B cell (primary cell): ENCODE data around the gene CTNND1. TPM values are rescaled to one million over a fixed set of nuclear protein-coding genes. Genes with fewer than 3 reads are reported as not detected.

Source experiments
- ATAC-seq: fragments of 200-7000 bp; cut with Tn5 transposase; one replicate; pipeline ENCODE4 v1.10.0; 2021; ENCODE audit warnings: low read depth, mild to moderate bottlenecking, moderate number of reproducible peaks, moderate library complexity
- CTCF ChIA-PET: fragments of 350-600 bp; sonication (Branson Sonifier 250); formaldehyde crosslinking; loops from one replicate; lab custom pipeline; 2021; ENCODE audit warnings: antibody characterized with exemption, inconsistent platforms; lab: Charles Lee
- POLR2A ChIA-PET: fragments of 350-600 bp; sonication (Branson Sonifier 250); formaldehyde crosslinking; loops from one replicate; lab custom pipeline; 2021; ENCODE audit warnings: antibody characterized with exemption; lab: Charles Lee
- DNase-seq: peaks from one replicate; pipeline ENCODE4 v3.0.0; 2013
- H2AFZ ChIP-seq: 2 replicates; pipeline ENCODE4 v1.6.1; 2012; ENCODE audit warnings: mild to moderate bottlenecking, low read depth, low read length; ENCODE audit not compliant: insufficient read depth, poor library complexity, severe bottlenecking
- H3K27ac ChIP-seq, 2 donors: 1 replicate in 1 of 2; 2 replicates in 1 of 2; pipeline ENCODE4 v1.5.1; 2012 to 2013; ENCODE audit warnings: low read length in 2 of 2, mild to moderate bottlenecking in 2 of 2, moderate library complexity in 1 of 2
- H3K27me3 ChIP-seq, 4 experiments: fragments of 200-600 bp in 1 of 4; sonication (generic) in 1 of 4; replicated peaks in 1 of 4; 1 replicate in 2 of 4; 2 replicates in 2 of 4; pipeline versions ENCODE4 v1.6.1 to v1.7.0; 2013 to 2016; ENCODE audit warnings: low read length in 3 of 4, mild to moderate bottlenecking in 2 of 4, mixed read lengths in 1 of 4, moderate library complexity in 1 of 4; ENCODE audit not compliant: insufficient read depth in 4 of 4, control insufficient read depth in 3 of 4; ENCODE audit errors: control extremely low read depth in 1 of 4
- H3K36me3 ChIP-seq, 2 experiments: replicated peaks in 1 of 2; 1 replicate in 1 of 2; 2 replicates in 1 of 2; pipeline versions ENCODE4 v1.6.1 to v1.7.1; 2013; ENCODE audit warnings: low read length in 1 of 2; ENCODE audit not compliant: insufficient read depth in 2 of 2, control insufficient read depth in 1 of 2; ENCODE audit errors: control extremely low read depth in 1 of 2, extremely low read depth in 1 of 2
- H3K4me1 ChIP-seq, 2 donors: fragments of 200-600 bp in 1 of 2; sonication (generic) in 1 of 2; 1 replicate in 1 of 2; 2 replicates in 1 of 2; pipeline versions ENCODE4 v1.5.1 to v1.6.1; 2013 to 2017; ENCODE audit warnings: low read length in 2 of 2; ENCODE audit not compliant: control insufficient read depth in 2 of 2, insufficient read depth in 2 of 2
- H3K4me2 ChIP-seq: replicated peaks from 2 replicates; pipeline ENCODE3; 2012; ENCODE audit warnings: mild to moderate bottlenecking, low read depth, low read length; ENCODE audit not compliant: poor library complexity, severe bottlenecking
- H3K4me3 ChIP-seq, 5 experiments: fragments of 200-600 bp in 1 of 5; sonication (generic) in 1 of 5; 1 replicate in 3 of 5; 2 replicates in 2 of 5; pipeline versions ENCODE4 v1.5.1 to v1.7.0; 2011 to 2016; ENCODE audit warnings: low read length in 4 of 5, mild to moderate bottlenecking in 4 of 5, low read depth in 2 of 5, control low read depth in 1 of 5, moderate library complexity in 1 of 5; ENCODE audit not compliant: insufficient read depth in 1 of 5; ENCODE audit errors: control extremely low read depth in 1 of 5, extremely low read depth in 1 of 5
- H3K79me2 ChIP-seq: fragments of 200-600 bp; sonication (generic); one replicate; pipeline ENCODE4 v1.6.0; 2016; ENCODE audit warnings: low read length; ENCODE audit not compliant: control insufficient read depth, insufficient read depth
- H3K9ac ChIP-seq: fragments of 200-600 bp; sonication (generic); 2 replicates; pipeline ENCODE4 v1.6.1; 2017; ENCODE audit warnings: mild to moderate bottlenecking, low read length, moderate library complexity
- H3K9me3 ChIP-seq, 3 donors: one replicate each; pipeline versions ENCODE4 v1.6.1 to v1.7.1; 2013; ENCODE audit warnings: low read length in 2 of 3; ENCODE audit not compliant: control insufficient read depth in 2 of 3, insufficient read depth in 1 of 3; ENCODE audit errors: control extremely low read depth in 1 of 3
- H4K20me1 ChIP-seq: 2 replicates; pipeline ENCODE4 v1.6.0; 2012; ENCODE audit warnings: mild to moderate bottlenecking, low read length; ENCODE audit not compliant: insufficient read depth, control insufficient read depth, poor library complexity, severe bottlenecking
- H3K27ac Mint-ChIP-seq: one replicate; pipeline ENCODE4 v1.8.0; 2021; ENCODE audit warnings: mixed read lengths
- H3K27me3 Mint-ChIP-seq: one replicate; pipeline ENCODE4 v1.8.0; 2021; ENCODE audit warnings: mixed read lengths
- H3K4me1 Mint-ChIP-seq: one replicate; pipeline ENCODE4 v1.8.0; 2021; ENCODE audit warnings: mixed read lengths
- H3K4me3 Mint-ChIP-seq: one replicate; pipeline ENCODE4 v1.8.0; 2021; ENCODE audit warnings: mixed read lengths
- H3K9me3 Mint-ChIP-seq: one replicate; pipeline ENCODE4 v1.8.0; 2022; ENCODE audit warnings: mixed read lengths; ENCODE audit not compliant: insufficient read depth
- CTCF ChIP-seq: fragments of 200-600 bp; IDR thresholded peaks from one replicate; pipeline ENCODE4 v1.8.0; 2022; ENCODE audit warnings: antibody characterized with exemption, mild to moderate bottlenecking
- EZH2 ChIP-seq: IDR thresholded peaks from 2 replicates; pipeline ENCODE4 v1.6.1; 2012; ENCODE audit warnings: borderline replicate concordance, low read depth, mild to moderate bottlenecking, moderate library complexity, low read length; ENCODE audit not compliant: insufficient read depth, poor library complexity, severe bottlenecking
- WGBS: methylation state at CpG from one replicate; pipeline ENCODE4 v1.1.5; 2013; ENCODE audit warnings: missing lambda C conversion rate; ENCODE audit not compliant: insufficient coverage; 5-methylcytosine and 5-hydroxymethylcytosine counted together
- intact Hi-C: fragments of 100-400 bp; cut with micrococcal nuclease; formaldehyde crosslinking; loops from one replicate; pipeline ENCODE4 v1.10.0; 2022
- polyA plus RNA-seq: library from polyadenylated mRNA; depleted of rRNA; stranded (reverse); fragments of >200 nt; gene quantifications from 2 replicates; pipeline ENCODE4 v1.2.3, GENCODE V29; 2012
- total RNA-seq, 2 donors: library from RNA; stranded (reverse); fragments of 120-200 nt in 1 of 2; gene quantifications; 1 replicate in 1 of 2; 2 replicates in 1 of 2; pipeline versions ENCODE4 v1.2.3 to v1.2.4, GENCODE V29; 2013 to 2022

CTNND1 gene
- total and polyA plus RNA-seq, 2 donors (not counting 1 experiment from before 2014, with no cell fraction given) = 12.1 to 54.4 TPM

DNA sequence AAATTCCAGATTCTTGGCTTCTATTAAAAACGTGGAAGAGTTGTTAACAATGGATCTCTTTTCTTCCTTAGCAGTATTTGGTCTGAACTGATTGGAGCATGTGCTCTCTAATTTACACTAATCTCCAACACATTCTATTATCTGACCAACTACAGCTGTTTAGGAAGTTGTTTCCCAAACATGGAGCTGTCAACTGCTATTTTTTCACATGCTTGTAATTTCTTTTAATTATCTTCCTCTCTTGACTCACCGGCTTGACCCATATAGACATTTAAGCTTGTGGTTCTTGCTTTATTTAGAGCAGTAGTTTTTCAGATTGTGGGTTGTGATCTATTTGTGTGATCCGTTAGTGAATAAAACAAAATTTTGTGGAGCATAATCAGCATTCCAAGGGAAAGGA is 40.8 kb downstream of the CTNND1 start:
- no peak for DNase-seq
- Histone ChIP-seq H3K79me2 (peaks cover 18% of the 10 kb centered on the region), H3K9me3 (no peaks in the 10 kb centered on the region), H3K36me3 (peaks cover 2 to 39% of the 10 kb centered on the region in 2 experiments), H2AFZ (no peak overlapping the region), H3K27ac (no peak overlapping the region), H3K4me1 (peaks cover 27 to 28% of the 10 kb centered on the region in 2 donors), H3K4me2 (no peak overlapping the region), H3K9ac (no peak overlapping the region), H4K20me1 (no peaks in the 10 kb centered on the region), H3K4me3 (no peak overlapping the region), H3K27me3 (no peaks in the 10 kb centered on the region)
- Mint-ChIP-seq H3K27me3 (no peaks in the 10 kb centered on the region), H3K27ac (no peak overlapping the region), H3K9me3 (no peaks in the 10 kb centered on the region), H3K4me1 (peaks cover 32% of the 10 kb centered on the region), H3K4me3 (no peak overlapping the region)
- no peak for ATAC-seq
- CTCF ChIA-PET = interaction anchor here (1.1 to 7.1 kb wide), 6 partner anchors 11 to 161 kb away, joined by 4 to 180 read pairs (median 68); partner anchors contain the start of genes BTBD18 and SELENOH
- TF ChIP-seq EZH2 = no peak
- TF ChIP-seq CTCF = no peak
- POLR2A ChIA-PET = interaction anchor here (0.9 kb wide), 1 partner anchor 234 kb away, joined by 3 read pairs; no protein-coding TSS in a partner anchor
- 100% methylated on average over 1 of the region's 3 CpGs for WGBS
- intact Hi-C loops = loop anchor here (5.0 kb wide), 2 partner anchors 455 to 720 kb away; no protein-coding TSS in a partner anchor

- TF ChIP-seq EZH2 (no peak), CTCF (no peak)
- no peak for DNase-seq
- H3K9me3 Mint-ChIP-seq = no peaks in the 10 kb centered on the region
- Histone ChIP-seq H3K4me3 (no peak overlapping the region), H3K36me3 (peaks cover 2 to 59% of the 10 kb centered on the region in 2 experiments), H3K9me3 (no peaks in the 10 kb centered on the region), H3K27me3 (no peaks in the 10 kb centered on the region), H4K20me1 (no peaks in the 10 kb centered on the region), H3K4me2 (no peak overlapping the region), H3K9ac (no peak overlapping the region), H2AFZ (no peak overlapping the region), H3K4me1 (peaks cover 15 to 16% of the 10 kb centered on the region in 2 donors), H3K27ac (no peak overlapping the region), H3K79me2 (peaks cover 18% of the 10 kb centered on the region)
- no peak overlapping the region for H3K4me3 Mint-ChIP-seq
- intact Hi-C loops = loop anchor here (5.0 kb wide), 2 partner anchors 457 to 718 kb away; no protein-coding TSS in a partner anchor
- H3K27me3 Mint-ChIP-seq = no peaks in the 10 kb centered on the region
- no peak overlapping the region for H3K27ac Mint-ChIP-seq
- 100% methylated on average over 3 of the region's 3 CpGs for WGBS
- H3K4me1 Mint-ChIP-seq = peaks cover 17% of the 10 kb centered on the region
- ChIA-PET POLR2A (no interaction called here), CTCF (interaction anchor here (1.4 to 7.1 kb wide), 2 partner anchors 55 to 311 kb away, joined by 3 to 180 read pairs; partner anchors contain the start of gene BTBD18)
- ATAC-seq = no peak
Measured at GRCh38 chr11:57804466-57804865, 42.9 kb downstream of the CTNND1 start.
